GM23248 (cell line): ENCODE results near the gene RANBP10.

Source experiments
- EZH2 ChIP-seq: fragments of 200-600 bp; sonication (generic); IDR thresholded peaks from 2 replicates; pipeline ENCODE4 v1.6.1; 2018; ENCODE audit warnings: antibody characterized with exemption, mild to moderate bottlenecking; ENCODE audit not compliant: insufficient read depth, poor library complexity, severe bottlenecking
- EZH2phosphoT487 ChIP-seq: fragments of 200-600 bp; sonication (generic); IDR thresholded peaks from 2 replicates; pipeline ENCODE4 v1.6.1; 2018; ENCODE audit warnings: antibody characterized with exemption, moderate library complexity, mild to moderate bottlenecking, low read depth; ENCODE audit not compliant: insufficient read depth

GRCh38 chr16:67847064-67847861 is 40.9 kb upstream of the RANBP10 start, which contains the start of gene CENPT:
- TF ChIP-seq EZH2 (no peak), EZH2phosphoT487 (no peak)
